Neural progenitor cell (in vitro differentiated cells): ENCODE data around the gene MUCL3. TPM values are rescaled to one million over a fixed set of nuclear protein-coding genes. Genes with fewer than 3 reads are reported as not detected.

Experiments
- DNase-seq: peaks from one replicate; pipeline ENCODE4 v3.0.0-alpha.2; 2016; ENCODE audit warnings: low spot score
- H2AFZ ChIP-seq: fragments of 200-600 bp; sonication (generic); replicated peaks from 2 replicates; pipeline ENCODE4 v1.6.1; 2016; ENCODE audit warnings: antibody characterized with exemption
- H3F3A ChIP-seq: fragments of 200-600 bp; sonication (generic); 2 replicates; pipeline ENCODE4 v1.6.1; 2016; ENCODE audit warnings: antibody characterized with exemption, low read depth
- H3K27ac ChIP-seq: fragments of 200-600 bp; sonication (generic); 2 replicates; pipeline ENCODE4 v1.5.1; 2016; ENCODE audit warnings: mild to moderate bottlenecking
- H3K27me3 ChIP-seq: fragments of 200-600 bp; sonication (generic); 2 replicates; pipeline ENCODE4 v1.6.1; 2016; ENCODE audit warnings: mild to moderate bottlenecking, moderate library complexity
- H3K36me3 ChIP-seq: fragments of 200-600 bp; sonication (generic); 2 replicates; pipeline ENCODE4 v1.5.1; 2016
- H3K4me1 ChIP-seq: fragments of 200-600 bp; sonication (generic); 2 replicates; pipeline ENCODE4 v1.6.1; 2016; ENCODE audit warnings: mixed run types
- H3K4me2 ChIP-seq: fragments of 200-600 bp; sonication (generic); 2 replicates; pipeline ENCODE4 v1.6.1; 2016
- H3K4me3 ChIP-seq: fragments of 200-600 bp; sonication (generic); 2 replicates; pipeline ENCODE4 v1.5.1; 2016
- H3K79me2 ChIP-seq: fragments of 200-600 bp; sonication (generic); 2 replicates; pipeline ENCODE4 v1.6.1; 2016; ENCODE audit warnings: low read depth
- H3K9ac ChIP-seq: fragments of 200-600 bp; sonication (generic); 2 replicates; pipeline ENCODE4 v1.6.1; 2016
- H3K9me3 ChIP-seq: fragments of 200-600 bp; sonication (generic); 2 replicates; pipeline ENCODE4 v1.5.1; 2016; ENCODE audit warnings: low read depth
- H4K20me1 ChIP-seq: fragments of 200-600 bp; sonication (generic); 2 replicates; pipeline ENCODE4 v1.6.1; 2016; ENCODE audit warnings: low read depth
- H3K27ac Mint-ChIP-seq: 3 replicates; pipeline ENCODE4 v1.8.0; 2021; ENCODE audit warnings: mixed read lengths
- H3K27me3 Mint-ChIP-seq: 2 replicates; pipeline ENCODE4 v1.8.0; 2022; ENCODE audit warnings: low read depth, mild to moderate bottlenecking, inconsistent platforms, moderate library complexity, mixed read lengths; ENCODE audit not compliant: insufficient read depth
- H3K36me3 Mint-ChIP-seq: 3 replicates; pipeline ENCODE4 v1.8.0; 2021; ENCODE audit warnings: mixed read lengths
- H3K4me1 Mint-ChIP-seq: 3 replicates; pipeline ENCODE4 v1.8.0; 2021; ENCODE audit warnings: mixed read lengths
- H3K4me3 Mint-ChIP-seq: 3 replicates; pipeline ENCODE4 v1.8.0; 2021; ENCODE audit warnings: mild to moderate bottlenecking, moderate library complexity, mixed read lengths
- H3K9me3 Mint-ChIP-seq: 3 replicates; pipeline ENCODE4 v1.8.0; 2020; ENCODE audit warnings: mixed read lengths
- CTCF ChIP-seq: fragments of 200-600 bp; sonication (generic); IDR thresholded peaks from 2 replicates; pipeline ENCODE4 v1.5.1; 2017; ENCODE audit warnings: antibody characterized with exemption, mild to moderate bottlenecking
- EZH2 ChIP-seq: fragments of 200-600 bp; sonication (generic); IDR thresholded peaks from 2 replicates; pipeline ENCODE4 v1.6.1; 2017; ENCODE audit warnings: antibody characterized with exemption, mild to moderate bottlenecking, moderate library complexity
- EZH2phosphoT487 ChIP-seq: fragments of 200-600 bp; sonication (generic); IDR thresholded peaks from 2 replicates; pipeline ENCODE4 v1.6.1; 2017; ENCODE audit warnings: antibody characterized with exemption
- total RNA-seq: library from RNA; depleted of rRNA; stranded (reverse); fragments of >200 nt; gene quantifications from 2 replicates; pipeline ENCODE4 v1.2.3, GENCODE V29; 2015; ENCODE audit warnings: low replicate concordance

Gene MUCL3
- total RNA-seq, 1 donor from 2014 or later: not detected

GRCh38 chr6:30931272-30931671, 9.5 kb upstream of the MUCL3 start:
- peaks cover 24% of the 10 kb centered on the region for H3K36me3 Mint-ChIP-seq
- H3K27me3 ChIP-seq: no peaks in the 10 kb centered on the region
- peaks cover 2% of the 10 kb centered on the region for H3K4me1 ChIP-seq
- H3K9me3 ChIP-seq: no peaks in the 10 kb centered on the region
- H3K27ac ChIP-seq: no peak overlapping the region
- H3K4me1 Mint-ChIP-seq: peaks cover 3% of the 10 kb centered on the region
- no peak overlapping the region for H3K9ac ChIP-seq
- no peaks in the 10 kb centered on the region for H3K79me2 ChIP-seq
- H2AFZ ChIP-seq: no peak overlapping the region
- TF ChIP-seq CTCF (no peak), EZH2 (no peak), EZH2phosphoT487 (no peak)
- H3K4me3 Mint-ChIP-seq: no peak overlapping the region
- peaks cover 16% of the 10 kb centered on the region for H3K9me3 Mint-ChIP-seq
- no peaks in the 10 kb centered on the region for H3K36me3 ChIP-seq
- H3K27ac Mint-ChIP-seq: peak overlapping the region; percentile 11
- H3F3A ChIP-seq: no peaks in the 10 kb centered on the region
- peaks cover 7% of the 10 kb centered on the region for H3K27me3 Mint-ChIP-seq
- no peak overlapping the region for H3K4me3 ChIP-seq
- DNase-seq: no peak
- no peaks in the 10 kb centered on the region for H4K20me1 ChIP-seq
- H3K4me2 ChIP-seq: no peak overlapping the region

- H2AFZ ChIP-seq: no peak within 1 kb of the TSS
- no peak within 1 kb of the TSS for H3K9ac ChIP-seq
- Mint-ChIP-seq H3K4me1 (peaks cover 3% of the 10 kb centered on the region), H3K36me3 (peaks cover 18% of the 10 kb centered on the region), H3K4me3 (no peak within 1 kb of the TSS), H3K27ac (peak within 1 kb of the TSS; percentile 74), H3K9me3 (peaks cover 16% of the 10 kb centered on the region), H3K27me3 (peaks cover 7% of the 10 kb centered on the region)
- no peak for DNase-seq
- no peaks in the 10 kb centered on the region for H3K36me3 ChIP-seq
- H4K20me1 ChIP-seq: no peaks in the 10 kb centered on the region
- no peak within 1 kb of the TSS for H3K27ac ChIP-seq
- TF ChIP-seq EZH2 (no peak), EZH2phosphoT487 (no peak), CTCF (no peak)
- no peak within 1 kb of the TSS for H3K4me3 ChIP-seq
- H3K4me1 ChIP-seq: peaks cover 6% of the 10 kb centered on the region
- no peaks in the 10 kb centered on the region for H3K27me3 ChIP-seq
- H3K9me3 ChIP-seq: no peaks in the 10 kb centered on the region
- no peak within 1 kb of the TSS for H3K4me2 ChIP-seq
- H3K79me2 ChIP-seq: no peaks in the 10 kb centered on the region
- H3F3A ChIP-seq: no peaks in the 10 kb centered on the region
Observed at GRCh38 chr6:30931969-30932645, 8.7 kb upstream of the MUCL3 start, which contains the start of gene SFTA2. Gene SFTA2 (minus strand): TSS chr6:30932170. CDS start chr6:30932096, 74 bp downstream.

- no peaks in the 10 kb centered on the region for H3K36me3 ChIP-seq
- no peaks in the 10 kb centered on the region for H3K9me3 ChIP-seq
- H4K20me1 ChIP-seq: no peaks in the 10 kb centered on the region
- Mint-ChIP-seq H3K36me3 (peaks cover 13% of the 10 kb centered on the region), H3K27ac (no peak overlapping the region), H3K4me3 (peak overlapping the region; percentile 23), H3K4me1 (peaks cover 3% of the 10 kb centered on the region), H3K9me3 (peaks cover 14% of the 10 kb centered on the region), H3K27me3 (peaks cover 7% of the 10 kb centered on the region)
- peaks cover 6% of the 10 kb centered on the region for H3K4me1 ChIP-seq
- DNase-seq: no peak
- no peak overlapping the region for H2AFZ ChIP-seq
- no peak overlapping the region for H3K4me2 ChIP-seq
- H3K27ac ChIP-seq: no peak overlapping the region
- H3K9ac ChIP-seq: no peak overlapping the region
- TF ChIP-seq EZH2phosphoT487 (no peak), EZH2 (no peak), CTCF (no peak)
- no peaks in the 10 kb centered on the region for H3K79me2 ChIP-seq
- H3K27me3 ChIP-seq: no peaks in the 10 kb centered on the region
- H3K4me3 ChIP-seq: no peak overlapping the region
- H3F3A ChIP-seq: no peaks in the 10 kb centered on the region
Observed at GRCh38 chr6:30932665-30933365, 8.0 kb upstream of the MUCL3 start.
